Activated naive CD4-positive, alpha-beta T cell treated with anti-CD3 and anti-CD28 coated beads, Interleukin-2, amount 50 U/mL, for 16 hours (primary cell): ENCODE results near the gene MTA3.
A peak's percentile ranks its signal among the peaks of the same experiment; 100 is the strongest.
"Not testable (repeated sequence)": the region's sequence is repeated elsewhere in the genome, so short reads cannot be mapped to it uniquely, and the experiment has no call there.

ENCODE experiments used
- DNase-seq: peaks from one replicate; pipeline ENCODE4 v3.0.0-alpha.2; 2020

Gene MTA3

GRCh38 chr2:42614838-42615237 is 46.4 kb downstream of the MTA3 start:
- no peak for DNase-seq

GRCh38 chr2:42618116-42618515 is 49.7 kb downstream of the MTA3 start:
- no peak for DNase-seq

- DNase-seq = no peak
Observed at GRCh38 chr2:42618972-42619371, 50.5 kb downstream of the MTA3 start.

GRCh38 chr2:42621626-42622025 is 53.2 kb downstream of the MTA3 start:
- DNase-seq = not testable (repeated sequence)

GRCh38 chr2:42622943-42623676 is 54.7 kb downstream of the MTA3 start:
- no peak for DNase-seq

- no peak for DNase-seq
Observed at GRCh38 chr2:42624047-42624446, 55.6 kb downstream of the MTA3 start.

- DNase-seq = not testable (repeated sequence)
Observed at GRCh38 chr2:42628024-42628423, 59.6 kb downstream of the MTA3 start.

- DNase-seq = no peak
Observed at GRCh38 chr2:42636934-42637333, 68.5 kb downstream of the MTA3 start.

GRCh38 chr2:42638080-42638784 is 69.8 kb downstream of the MTA3 start:
- DNase-seq = no peak

GRCh38 chr2:42639340-42640077 is 71.1 kb downstream of the MTA3 start:
- no peak for DNase-seq

GRCh38 chr2:42640261-42640660 is 71.8 kb downstream of the MTA3 start:
- no peak for DNase-seq

GRCh38 chr2:42642371-42642770 is 73.9 kb downstream of the MTA3 start:
- not testable (repeated sequence) for DNase-seq

- no peak for DNase-seq
Observed at GRCh38 chr2:42645551-42645950, 77.1 kb downstream of the MTA3 start.

- DNase-seq = no peak
Observed at GRCh38 chr2:42648796-42649195, 80.4 kb downstream of the MTA3 start.

- DNase-seq = no peak
Observed at GRCh38 chr2:42651057-42651456, 82.6 kb downstream of the MTA3 start.

GRCh38 chr2:42652086-42652485 is 83.7 kb downstream of the MTA3 start:
- no peak for DNase-seq

- no peak for DNase-seq
Observed at GRCh38 chr2:42653039-42653438, 84.6 kb downstream of the MTA3 start.

GRCh38 chr2:42653908-42654445 is 85.5 kb downstream of the MTA3 start:
- DNase-seq = no peak

- DNase-seq = no peak
Observed at GRCh38 chr2:42658306-42658705, 89.9 kb downstream of the MTA3 start.

- DNase-seq = no peak
Observed at GRCh38 chr2:42659609-42660008, 91.2 kb downstream of the MTA3 start.

- DNase-seq = peak; percentile 61
Observed at GRCh38 chr2:42663106-42663780, 94.8 kb downstream of the MTA3 start.

GRCh38 chr2:42663828-42664227 is 95.4 kb downstream of the MTA3 start:
- DNase-seq = no peak

GRCh38 chr2:42673989-42674579 is 105.7 kb downstream of the MTA3 start:
- DNase-seq = no peak
